H9 (cell line): ENCODE results near the gene WHRN. TPM values are rescaled to one million over a fixed set of nuclear protein-coding genes. Genes with fewer than 3 reads are reported as not detected.

Experiments used
- DNase-seq: peaks from one replicate; pipeline ENCODE4 v3.0.0-alpha.2; 2017
- H2AFZ ChIP-seq: one replicate; pipeline ENCODE4 v1.6.1; 2013; ENCODE audit warnings: mild to moderate bottlenecking, low read length, control low read depth, moderate library complexity
- H2AK5ac ChIP-seq: 2 replicates; pipeline ENCODE4 v1.6.1; 2013; ENCODE audit warnings: low read length, control low read depth, mixed read lengths; ENCODE audit not compliant: insufficient read length
- H2BK120ac ChIP-seq: one replicate; pipeline ENCODE4 v1.6.1; 2013; ENCODE audit warnings: low read depth, mild to moderate bottlenecking, low read length, control low read depth, inconsistent platforms; ENCODE audit not compliant: poor library complexity, severe bottlenecking
- H2BK12ac ChIP-seq: 2 replicates; pipeline ENCODE4 v1.6.1; 2013; ENCODE audit warnings: low read length, control low read depth, mixed read lengths, low read depth; ENCODE audit not compliant: insufficient read length
- H2BK15ac ChIP-seq: 2 replicates; pipeline ENCODE4 v1.6.1; 2013; ENCODE audit warnings: low read depth, low read length, control low read depth
- H2BK20ac ChIP-seq: one replicate; pipeline ENCODE4 v1.6.1; 2013; ENCODE audit warnings: low read depth, mild to moderate bottlenecking, low read length, control low read depth, inconsistent platforms; ENCODE audit not compliant: poor library complexity, severe bottlenecking
- H2BK5ac ChIP-seq: 2 replicates; pipeline ENCODE4 v1.6.1; 2013; ENCODE audit warnings: low read length, control low read depth, mixed read lengths; ENCODE audit not compliant: insufficient read length
- H3K14ac ChIP-seq: 2 replicates; pipeline ENCODE4 v1.6.1; 2013; ENCODE audit warnings: low read length, control low read depth; ENCODE audit not compliant: insufficient read depth
- H3K18ac ChIP-seq: 2 replicates; pipeline ENCODE4 v1.6.1; 2013; ENCODE audit warnings: low read depth, mild to moderate bottlenecking, mixed read lengths, low read length, control low read depth; ENCODE audit not compliant: insufficient read length
- H3K23ac ChIP-seq: 2 replicates; pipeline ENCODE4 v1.6.1; 2013; ENCODE audit warnings: low read length, control low read depth, mixed read lengths, low read depth; ENCODE audit not compliant: insufficient read length
- H3K23me2 ChIP-seq: 2 replicates; pipeline ENCODE4 v1.6.1; 2013; ENCODE audit warnings: low read depth, mild to moderate bottlenecking, mixed read lengths, low read length, control low read depth; ENCODE audit not compliant: insufficient read length, poor library complexity, severe bottlenecking
- H3K27ac ChIP-seq: 2 replicates; pipeline ENCODE4 v1.5.1; 2013; ENCODE audit warnings: low read length, control low read depth, mixed read lengths, low read depth; ENCODE audit not compliant: insufficient read length
- H3K27me3 ChIP-seq: 2 replicates; pipeline ENCODE4 v1.6.1; 2013; ENCODE audit warnings: low read length, control low read depth, inconsistent platforms; ENCODE audit not compliant: insufficient read depth
- H3K4ac ChIP-seq: 2 replicates; pipeline ENCODE4 v1.6.1; 2013; ENCODE audit warnings: low read depth, mild to moderate bottlenecking, control low read depth, inconsistent platforms, low read length, moderate library complexity
- H3K4me1 ChIP-seq: 2 replicates; pipeline ENCODE4 v1.6.1; 2013; ENCODE audit warnings: low read length, control low read depth, inconsistent platforms; ENCODE audit not compliant: insufficient read depth
- H3K4me2 ChIP-seq: 2 replicates; pipeline ENCODE4 v1.6.1; 2013; ENCODE audit warnings: low read length, control low read depth, mixed read lengths; ENCODE audit not compliant: insufficient read length, insufficient read depth
- H3K56ac ChIP-seq: 2 replicates; pipeline ENCODE4 v1.6.1; 2013; ENCODE audit warnings: low read depth, mild to moderate bottlenecking, mixed read lengths, low read length, control low read depth; ENCODE audit not compliant: insufficient read length
- H3K79me1 ChIP-seq: 2 replicates; pipeline ENCODE4 v1.6.1; 2013; ENCODE audit warnings: low read depth, mild to moderate bottlenecking, moderate library complexity, low read length, control low read depth, inconsistent platforms; ENCODE audit not compliant: insufficient read depth, poor library complexity, severe bottlenecking
- H3K79me2 ChIP-seq: 2 replicates; pipeline ENCODE4 v1.6.1; 2013; ENCODE audit warnings: low read length, control low read depth, inconsistent platforms; ENCODE audit not compliant: insufficient read depth
- H3K9ac ChIP-seq: 2 replicates; pipeline ENCODE4 v1.6.1; 2013; ENCODE audit warnings: low read length, control low read depth, mixed read lengths; ENCODE audit not compliant: insufficient read length; ENCODE audit errors: extremely low read depth
- H3K9me3 ChIP-seq: one replicate; pipeline ENCODE4 v1.6.1; 2013; ENCODE audit warnings: low read depth, low read length, inconsistent platforms; ENCODE audit not compliant: control insufficient read depth
- H3T11ph ChIP-seq: one replicate; pipeline ENCODE4 v1.6.1; 2013; ENCODE audit warnings: mild to moderate bottlenecking, low read length, control low read depth, inconsistent platforms
- H4K20me1 ChIP-seq: one replicate; pipeline ENCODE4 v1.6.1; 2013; ENCODE audit not compliant: control insufficient read depth, insufficient read length, insufficient read depth
- H4K5ac ChIP-seq: 2 replicates; pipeline ENCODE4 v1.6.1; 2013; ENCODE audit warnings: low read depth, mild to moderate bottlenecking, mixed read lengths, low read length, control low read depth; ENCODE audit not compliant: insufficient read length
- H4K8ac ChIP-seq: replicated peaks from 2 replicates; pipeline ENCODE4 v1.6.1; 2013; ENCODE audit warnings: low read length, control low read depth, mixed read lengths, low read depth; ENCODE audit not compliant: insufficient read length
- H4K91ac ChIP-seq: 2 replicates; pipeline ENCODE4 v1.6.1; 2013; ENCODE audit warnings: low read depth, mild to moderate bottlenecking, moderate library complexity, mixed read lengths, low read length, control low read depth; ENCODE audit not compliant: insufficient read length
- H3K27ac Mint-ChIP-seq, 3 experiments: 2 replicates in 2 of 3; 3 replicates in 1 of 3; pipeline ENCODE4 v1.8.0; 2020 to 2021; ENCODE audit warnings: mixed read lengths in 3 of 3, mild to moderate bottlenecking in 1 of 3, moderate library complexity in 1 of 3
- H3K27me3 Mint-ChIP-seq: 2 replicates; pipeline ENCODE4 v1.8.0; 2021; ENCODE audit warnings: low read depth, mild to moderate bottlenecking, moderate library complexity, mixed read lengths
- H3K36me3 Mint-ChIP-seq, 3 experiments: 2 replicates in 2 of 3; 3 replicates in 1 of 3; pipeline ENCODE4 v1.8.0; 2020 to 2021; ENCODE audit warnings: low read depth in 3 of 3, mixed read lengths in 3 of 3; ENCODE audit not compliant: insufficient read depth in 1 of 3
- H3K4me1 Mint-ChIP-seq, 2 experiments: 2 replicates each; pipeline ENCODE4 v1.8.0; 2020; ENCODE audit warnings: mixed read lengths in 2 of 2
- H3K4me3 Mint-ChIP-seq, 2 experiments: 2 replicates in 1 of 2; 3 replicates in 1 of 2; pipeline ENCODE4 v1.8.0; 2020 to 2021; ENCODE audit warnings: mild to moderate bottlenecking in 2 of 2, mixed read lengths in 2 of 2, moderate library complexity in 1 of 2
- H3K9me3 Mint-ChIP-seq, 2 experiments: 2 replicates in 1 of 2; 3 replicates in 1 of 2; pipeline ENCODE4 v1.8.0; 2020; ENCODE audit warnings: mild to moderate bottlenecking in 2 of 2, mixed read lengths in 2 of 2, moderate library complexity in 1 of 2
- CTCF ChIP-seq: fragments of 200-600 bp; sonication (generic); conservative IDR thresholded peaks from 3 replicates; pipeline ENCODE4 v1.8.0; 2021; ENCODE audit warnings: antibody characterized with exemption, mild to moderate bottlenecking
- WGBS: extraction: QIAGEN DNeasy Blood & Tissue Kit; methylation state at CpG from one replicate; pipeline ENCODE4 v1.1.7; 2013; ENCODE audit warnings: missing lambda C conversion rate, low lambda C conversion rate, mixed read lengths; ENCODE audit not compliant: insufficient read length; ENCODE audit errors: extremely low coverage; 5-methylcytosine and 5-hydroxymethylcytosine counted together
- total RNA-seq: library from RNA; stranded (reverse); gene quantifications from 2 replicates; pipeline ENCODE4 v1.2.1, GENCODE V29; 2021

The WHRN gene
- total RNA-seq, 1 experiment from 2014 or later, result 2.2 TPM

- Histone ChIP-seq H4K91ac (no peak overlapping the region), H3K4ac (no peak overlapping the region), H3K27ac (no peak overlapping the region), H3K4me2 (no peak overlapping the region), H3K23me2 (no peaks in the 10 kb centered on the region), H2AK5ac (no peak overlapping the region), H4K20me1 (no peaks in the 10 kb centered on the region), H3K4me1 (no peaks in the 10 kb centered on the region; the same call in 1 of the 2 replicates), H4K5ac (no peak overlapping the region), H3K27me3 (no peaks in the 10 kb centered on the region), H3K56ac (no peak overlapping the region), H2AFZ (no peak overlapping the region), H2BK12ac (no peak overlapping the region), H3K23ac (no peak overlapping the region), H3K18ac (no peak overlapping the region), H2BK15ac (no peak overlapping the region), H3T11ph (no peak overlapping the region), H2BK5ac (no peak overlapping the region), H3K9ac (no peak overlapping the region), H4K8ac (no peak overlapping the region), H3K14ac (no peak overlapping the region), H3K79me1 (no peaks in the 10 kb centered on the region), H3K9me3 (no peaks in the 10 kb centered on the region), H2BK120ac (no peak overlapping the region), H3K79me2 (no peaks in the 10 kb centered on the region), H2BK20ac (no peak overlapping the region)
- Mint-ChIP-seq H3K36me3 (no peaks in the 10 kb centered on the region; a peak in 1 of 7 replicates), H3K4me3 (no peak overlapping the region), H3K27me3 (peaks cover 5% of the 10 kb centered on the region), H3K27ac (no peak overlapping the region), H3K9me3 (no peaks in the 10 kb centered on the region), H3K4me1 (peaks cover 13 to 21% of the 10 kb centered on the region in 2 experiments)
- no CpG with 5 or more reads among the region's 3 CpGs for WGBS
- no peak for TF ChIP-seq CTCF
- no peak for DNase-seq
Measured at GRCh38 chr9:114417511-114417910, 87.8 kb downstream of the WHRN start.
